Measurements from ENCODE around the gene PACRG. TPM values are rescaled to one million over a fixed set of nuclear protein-coding genes. Genes with fewer than 3 reads are reported as not detected.

Gene PACRG
- total RNA-seq, 1 donor from 2014 or later: 10.5 TPM

DNA sequence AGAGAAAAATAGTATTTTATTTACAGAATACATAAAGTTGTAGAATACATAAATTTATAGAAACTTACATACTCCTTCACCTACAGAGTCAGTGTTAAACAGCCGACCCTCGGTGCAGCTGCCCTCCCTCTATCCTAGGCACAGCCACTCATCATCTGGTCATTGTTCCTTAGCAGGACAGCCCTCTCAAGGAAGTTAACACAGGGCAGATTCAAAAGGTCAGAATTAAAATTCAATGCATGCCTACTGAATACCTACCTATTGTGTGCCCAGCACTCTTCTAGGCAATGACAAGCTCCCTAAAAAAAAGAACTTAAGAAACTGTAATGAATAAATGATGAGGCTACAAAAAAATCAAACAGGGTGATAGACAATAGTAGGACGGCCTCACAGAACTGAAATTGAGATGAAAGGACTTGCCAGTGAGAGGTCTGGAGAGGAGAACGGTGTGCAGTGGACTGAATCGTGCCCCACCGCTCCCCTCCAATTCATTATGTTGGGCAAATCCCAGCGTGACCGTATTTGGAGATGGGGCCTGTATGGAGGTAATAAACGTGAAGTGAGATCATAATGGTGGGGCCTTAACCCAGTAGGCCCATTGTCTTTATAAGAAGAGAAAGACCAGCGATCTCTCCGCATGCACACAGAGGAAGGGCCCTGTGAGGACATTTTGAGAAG is 326.0 kb downstream of the PACRG start:
- H3K27me3 ChIP-seq (ENCODE audit: low read depth): no peaks in the 10 kb centered on the region
- peaks cover 2% of the 10 kb centered on the region for H3K9me3 ChIP-seq (replicated peaks)
- DNase-seq: no peak
- intact Hi-C loops (cut with micrococcal nuclease): no loop called here
- TF ChIP-seq, protein P1, sequence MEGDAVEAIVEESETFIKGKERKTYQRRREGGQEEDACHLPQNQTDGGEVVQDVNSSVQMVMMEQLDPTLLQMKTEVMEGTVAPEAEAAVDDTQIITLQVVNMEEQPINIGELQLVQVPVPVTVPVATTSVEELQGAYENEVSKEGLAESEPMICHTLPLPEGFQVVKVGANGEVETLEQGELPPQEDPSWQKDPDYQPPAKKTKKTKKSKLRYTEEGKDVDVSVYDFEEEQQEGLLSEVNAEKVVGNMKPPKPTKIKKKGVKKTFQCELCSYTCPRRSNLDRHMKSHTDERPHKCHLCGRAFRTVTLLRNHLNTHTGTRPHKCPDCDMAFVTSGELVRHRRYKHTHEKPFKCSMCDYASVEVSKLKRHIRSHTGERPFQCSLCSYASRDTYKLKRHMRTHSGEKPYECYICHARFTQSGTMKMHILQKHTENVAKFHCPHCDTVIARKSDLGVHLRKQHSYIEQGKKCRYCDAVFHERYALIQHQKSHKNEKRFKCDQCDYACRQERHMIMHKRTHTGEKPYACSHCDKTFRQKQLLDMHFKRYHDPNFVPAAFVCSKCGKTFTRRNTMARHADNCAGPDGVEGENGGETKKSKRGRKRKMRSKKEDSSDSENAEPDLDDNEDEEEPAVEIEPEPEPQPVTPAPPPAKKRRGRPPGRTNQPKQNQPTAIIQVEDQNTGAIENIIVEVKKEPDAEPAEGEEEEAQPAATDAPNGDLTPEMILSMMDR (IDR thresholded peaks at IDR 0.05; ENCODE audit: borderline replicate concordance): no peak
- no peak overlapping the region for H3K4me3 ChIP-seq
- H3K27ac ChIP-seq (replicated peaks): no peak overlapping the region
- H3K36me3 ChIP-seq: no peaks in the 10 kb centered on the region
- no peaks in the 10 kb centered on the region for H3K4me1 ChIP-seq

DNA sequence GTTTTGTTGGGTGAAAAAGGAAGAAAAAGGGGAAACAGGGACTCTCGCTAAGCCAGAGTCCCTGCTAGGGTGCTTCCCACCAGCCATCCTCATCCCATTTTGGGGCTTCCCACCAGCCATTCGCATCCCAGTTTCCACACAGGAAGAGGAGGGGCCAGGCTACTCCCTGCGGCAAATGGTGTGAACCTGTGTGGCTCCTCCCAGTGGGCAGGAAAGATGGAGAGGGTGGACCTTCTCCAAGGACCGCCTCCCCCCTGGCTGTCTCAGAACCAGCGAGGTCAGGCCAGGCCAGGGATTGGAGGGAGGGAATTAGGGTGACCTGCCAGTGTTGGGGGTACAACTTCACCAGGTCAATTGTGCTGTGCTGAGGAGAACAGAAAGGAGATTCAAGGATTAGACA is 326.9 kb downstream of the PACRG start:
- Histone ChIP-seq H3K9me3 (replicated peaks) (peaks cover 10% of the 10 kb centered on the region), H3K4me1 (no peaks in the 10 kb centered on the region), H3K27me3 (ENCODE audit: low read depth) (no peaks in the 10 kb centered on the region), H3K27ac (replicated peaks) (no peak overlapping the region), H3K4me3 (no peak overlapping the region), H3K36me3 (no peaks in the 10 kb centered on the region)
- DNase-seq: no peak
- TF ChIP-seq, protein P1 (IDR thresholded peaks at IDR 0.05; ENCODE audit: borderline replicate concordance): no peak
- intact Hi-C loops (cut with micrococcal nuclease): no loop called here

DNA sequence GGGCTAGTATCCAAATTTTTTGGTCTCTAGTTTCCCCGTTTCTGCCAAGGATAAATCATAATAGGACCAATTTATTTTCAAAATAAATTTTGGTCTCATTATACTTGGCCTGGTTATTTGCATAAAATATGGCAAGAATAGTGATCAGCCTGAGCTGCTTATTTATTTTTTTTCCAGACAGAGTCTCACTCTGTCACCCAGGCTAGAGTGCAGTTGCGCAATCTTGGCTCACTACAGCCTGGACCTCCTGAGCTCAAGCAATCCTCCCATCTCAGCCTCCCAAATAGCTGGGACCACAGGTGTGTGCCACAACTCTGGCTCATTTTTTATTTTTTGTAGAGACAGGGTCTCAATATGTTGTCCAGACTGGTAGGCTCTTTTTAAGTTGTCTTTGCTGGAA is 329.5 kb downstream of the PACRG start:
- Histone ChIP-seq H3K27ac (replicated peaks) (no peak overlapping the region), H3K4me1 (no peaks in the 10 kb centered on the region), H3K27me3 (ENCODE audit: low read depth) (no peaks in the 10 kb centered on the region), H3K9me3 (replicated peaks) (peaks cover 12% of the 10 kb centered on the region), H3K36me3 (no peaks in the 10 kb centered on the region), H3K4me3 (no peak overlapping the region)
- intact Hi-C loops (cut with micrococcal nuclease): no loop called here
- no peak for DNase-seq
- TF ChIP-seq, protein P1 (IDR thresholded peaks at IDR 0.05; ENCODE audit: borderline replicate concordance): no peak

DNA sequence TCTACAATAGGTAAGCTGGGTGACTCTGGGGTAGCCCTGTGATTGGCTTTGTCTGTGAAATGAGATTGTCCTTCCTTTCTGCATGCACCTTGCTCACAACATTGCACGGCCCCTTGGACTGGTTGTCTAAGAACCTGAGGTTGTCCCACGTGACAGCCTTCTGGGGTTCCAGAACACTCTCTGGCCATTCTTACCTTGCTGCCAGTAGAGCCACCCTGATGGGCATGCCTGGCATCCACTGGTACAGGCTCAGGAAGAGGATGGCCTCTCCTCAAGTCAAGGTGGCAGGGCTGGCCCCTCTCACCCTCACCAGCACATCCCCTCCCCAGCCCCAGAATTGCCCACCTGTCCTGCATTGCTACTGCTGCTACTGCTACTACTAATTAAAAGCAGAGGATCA is 335.0 kb downstream of the PACRG start:
- Histone ChIP-seq H3K4me3 (no peak overlapping the region), H3K36me3 (no peaks in the 10 kb centered on the region)
- intact Hi-C loops (cut with micrococcal nuclease): no loop called here

DNA sequence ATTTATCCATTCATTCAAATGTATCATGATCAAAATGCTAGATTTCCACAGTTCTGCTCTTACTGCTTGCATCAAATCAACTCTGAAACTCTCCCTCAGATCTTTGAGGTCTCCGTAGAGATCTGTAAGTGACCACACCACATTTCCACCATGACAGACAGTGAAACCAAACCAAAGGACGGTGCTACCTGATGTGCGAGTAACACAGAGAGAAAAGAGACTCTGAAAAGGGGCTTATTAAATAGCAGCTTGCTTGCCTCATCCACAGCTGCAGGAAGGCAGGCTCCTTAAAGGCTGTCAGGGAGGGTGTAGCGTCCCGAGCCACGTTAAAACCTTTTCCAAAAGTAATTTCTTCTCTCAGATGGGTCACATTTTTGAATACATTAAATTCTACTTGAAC is 335.8 kb downstream of the PACRG start:
- Histone ChIP-seq H3K9me3 (replicated peaks) (peaks cover 12% of the 10 kb centered on the region), H3K4me1 (no peaks in the 10 kb centered on the region), H3K4me3 (no peak overlapping the region), H3K27me3 (ENCODE audit: low read depth) (no peaks in the 10 kb centered on the region), H3K27ac (replicated peaks) (no peak overlapping the region), H3K36me3 (no peaks in the 10 kb centered on the region)
- TF ChIP-seq, protein P1 (IDR thresholded peaks at IDR 0.05; ENCODE audit: borderline replicate concordance): no peak
- intact Hi-C loops (cut with micrococcal nuclease): no loop called here
- DNase-seq: no peak

More for the DNA sequence above, 335.0 kb downstream of the PACRG start:
- H3K9me3 ChIP-seq (replicated peaks): peaks cover 12% of the 10 kb centered on the region
- no peak for DNase-seq
- H3K4me1 ChIP-seq: no peaks in the 10 kb centered on the region
- TF ChIP-seq, protein P1 (IDR thresholded peaks at IDR 0.05; ENCODE audit: borderline replicate concordance): no peak
- no peaks in the 10 kb centered on the region for H3K27me3 ChIP-seq (ENCODE audit: low read depth)
- no peak overlapping the region for H3K27ac ChIP-seq (replicated peaks)
